Calu3 (cell line): ENCODE results near the gene BRD1. TPM values are rescaled to one million over a fixed set of nuclear protein-coding genes. Genes with fewer than 3 reads are reported as not detected.
A peak's percentile ranks its signal among the peaks of the same experiment; 100 is the strongest.

Experiments used
- BruUV-seq: library from RNA; stranded (reverse); fragments of 400-500 nt; replicated peaks from 2 replicates; lab custom pipeline; 2021; lab: Mats Ljungman, UMichigan
- CTCF ChIA-PET: fragments of 300-600 bp; sonication (Branson Sonifier 250); formaldehyde crosslinking; loops from one replicate; lab custom pipeline; 2022; ENCODE audit warnings: antibody characterized with exemption; lab: Charles Lee
- DNase-seq: peaks from one replicate; pipeline ENCODE4 v3.0.0; 2022
- H3K27ac Mint-ChIP-seq: one replicate; pipeline ENCODE4 v1.8.0; 2022; ENCODE audit warnings: mixed read lengths; ENCODE audit not compliant: unreplicated experiment
- H3K27me3 Mint-ChIP-seq: one replicate; pipeline ENCODE4 v1.8.0; 2022; ENCODE audit warnings: mixed read lengths; ENCODE audit not compliant: unreplicated experiment
- H3K36me3 Mint-ChIP-seq: one replicate; pipeline ENCODE4 v1.8.0; 2022; ENCODE audit warnings: mild to moderate bottlenecking, moderate library complexity, mixed read lengths; ENCODE audit not compliant: insufficient read depth, unreplicated experiment
- H3K4me1 Mint-ChIP-seq: one replicate; pipeline ENCODE4 v1.8.0; 2022; ENCODE audit warnings: mild to moderate bottlenecking, low read depth, mixed read lengths; ENCODE audit not compliant: unreplicated experiment
- H3K4me3 Mint-ChIP-seq: one replicate; pipeline ENCODE4 v1.8.0; 2022; ENCODE audit warnings: mild to moderate bottlenecking, low read depth, moderate library complexity, mixed read lengths; ENCODE audit not compliant: unreplicated experiment
- H3K9me3 Mint-ChIP-seq: one replicate; pipeline ENCODE4 v1.8.0; 2022; ENCODE audit warnings: low read depth, mixed read lengths; ENCODE audit not compliant: unreplicated experiment
- intact Hi-C: fragments of 100-400 bp; cut with micrococcal nuclease; formaldehyde crosslinking; loops from one replicate; pipeline ENCODE4 v1.10.0; 2022; ENCODE audit not compliant: unreplicated experiment
- total RNA-seq: library from RNA; stranded (reverse); gene quantifications from 2 replicates; pipeline ENCODE4 v1.2.3, GENCODE V29; 2022
- TF ChIP-seq, protein P1 (sequence below): fragments of 200-600 bp; IDR thresholded peaks from one replicate; pipeline ENCODE4 v1.8.0; 2022; ENCODE audit warnings: antibody characterized with exemption; ENCODE audit not compliant: unreplicated experiment

The BRD1 gene
- total RNA-seq, 1 experiment from 2014 or later = 41.4 TPM

DNA sequence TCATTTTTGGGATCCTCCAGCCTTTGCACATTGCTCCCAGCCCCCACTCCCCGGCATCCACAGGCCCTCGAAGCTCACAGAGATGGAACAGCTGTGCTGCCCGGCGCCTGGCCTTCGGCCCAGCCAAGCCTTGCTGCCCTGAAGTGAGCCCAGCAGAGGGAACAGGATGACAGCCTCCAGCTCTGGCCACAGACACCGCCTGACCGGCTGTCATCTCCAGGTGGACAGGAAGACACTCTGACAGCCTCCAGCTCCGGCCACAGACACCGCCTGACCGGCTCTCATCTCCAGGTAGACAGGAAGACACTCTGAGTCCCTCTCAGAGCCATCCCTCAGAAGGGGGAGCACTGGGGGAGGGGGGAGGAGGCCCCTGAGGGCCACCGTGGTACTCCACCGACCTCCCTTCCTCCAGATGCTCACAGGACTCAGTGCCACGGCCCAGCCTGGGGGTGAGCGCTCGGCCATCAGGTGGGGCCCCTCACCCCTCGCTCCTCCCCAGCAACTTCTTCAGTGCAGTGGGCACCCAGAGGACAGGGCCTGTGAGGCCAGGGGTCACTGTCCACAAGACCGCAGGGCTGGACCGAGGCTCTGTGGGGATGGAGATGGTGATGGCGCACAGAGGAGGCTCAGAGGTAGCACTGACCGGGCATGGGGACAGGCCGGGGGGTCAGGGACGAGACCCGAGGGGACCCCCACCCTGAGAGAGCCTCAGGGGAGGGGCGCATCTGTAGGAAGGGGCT, 58.6 kb downstream of the BRD1 start:
- Mint-ChIP-seq H3K4me1 (no peaks in the 10 kb centered on the region), H3K4me3 (no peak overlapping the region), H3K36me3 (peaks cover 39% of the 10 kb centered on the region), H3K27ac (no peak overlapping the region), H3K9me3 (peaks cover 8% of the 10 kb centered on the region), H3K27me3 (no peaks in the 10 kb centered on the region)
- intact Hi-C loops = loop anchor here (10.0 kb wide), 1 partner anchor 146 kb away; the partner anchor contains the start of genes ALG12 and CRELD2
- TF ChIP-seq, protein P1, sequence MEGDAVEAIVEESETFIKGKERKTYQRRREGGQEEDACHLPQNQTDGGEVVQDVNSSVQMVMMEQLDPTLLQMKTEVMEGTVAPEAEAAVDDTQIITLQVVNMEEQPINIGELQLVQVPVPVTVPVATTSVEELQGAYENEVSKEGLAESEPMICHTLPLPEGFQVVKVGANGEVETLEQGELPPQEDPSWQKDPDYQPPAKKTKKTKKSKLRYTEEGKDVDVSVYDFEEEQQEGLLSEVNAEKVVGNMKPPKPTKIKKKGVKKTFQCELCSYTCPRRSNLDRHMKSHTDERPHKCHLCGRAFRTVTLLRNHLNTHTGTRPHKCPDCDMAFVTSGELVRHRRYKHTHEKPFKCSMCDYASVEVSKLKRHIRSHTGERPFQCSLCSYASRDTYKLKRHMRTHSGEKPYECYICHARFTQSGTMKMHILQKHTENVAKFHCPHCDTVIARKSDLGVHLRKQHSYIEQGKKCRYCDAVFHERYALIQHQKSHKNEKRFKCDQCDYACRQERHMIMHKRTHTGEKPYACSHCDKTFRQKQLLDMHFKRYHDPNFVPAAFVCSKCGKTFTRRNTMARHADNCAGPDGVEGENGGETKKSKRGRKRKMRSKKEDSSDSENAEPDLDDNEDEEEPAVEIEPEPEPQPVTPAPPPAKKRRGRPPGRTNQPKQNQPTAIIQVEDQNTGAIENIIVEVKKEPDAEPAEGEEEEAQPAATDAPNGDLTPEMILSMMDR = no peak
- CTCF ChIA-PET = no interaction called here
- no TSS peak for BruUV-seq
- no peak for DNase-seq

DNA sequence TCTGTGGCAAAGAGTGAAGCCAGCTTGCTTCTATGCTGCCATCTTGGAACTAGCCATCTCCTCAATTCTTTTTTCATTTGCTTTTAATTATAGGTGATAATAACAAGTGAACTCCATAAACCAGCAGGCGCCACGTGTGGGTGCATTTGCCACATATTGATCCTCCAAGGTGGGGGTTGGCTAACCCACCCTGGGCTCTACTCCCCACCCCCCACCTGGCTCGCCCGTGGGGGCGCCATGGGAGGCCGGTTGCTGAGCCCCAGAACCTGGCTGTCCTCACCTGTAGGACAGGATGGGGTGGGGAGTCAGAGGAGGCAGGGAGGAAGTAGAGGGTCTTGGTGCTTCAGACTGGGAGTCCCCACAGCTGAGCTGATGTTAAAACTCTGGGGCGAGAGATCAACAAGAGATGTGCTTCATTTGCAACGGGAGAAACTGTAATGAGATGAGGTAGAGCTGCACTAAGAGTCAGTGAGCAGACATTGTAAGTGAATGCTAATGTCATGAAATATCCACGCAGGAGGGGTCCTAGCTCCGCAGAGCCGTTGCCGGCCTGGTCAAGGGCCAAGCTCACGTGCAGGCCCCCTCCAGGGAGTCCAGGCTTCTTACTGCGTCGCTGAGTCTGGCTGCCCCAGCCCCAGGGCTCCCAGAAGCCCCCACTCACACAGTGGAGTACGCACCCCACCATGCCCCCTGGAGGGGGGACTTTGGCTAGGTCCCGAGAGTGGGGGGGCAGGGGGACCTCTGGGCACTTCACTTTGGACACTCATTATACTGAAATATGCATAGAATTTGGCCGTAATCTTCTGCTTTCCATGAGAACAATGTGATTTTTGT, 59.4 kb downstream of the BRD1 start:
- CTCF ChIA-PET = interaction anchor here (0.6 to 1.7 kb wide), 5 partner anchors 10 to 598 kb away, joined by 3 to 9 read pairs (median 5); no protein-coding TSS in a partner anchor
- Mint-ChIP-seq H3K27ac (no peak overlapping the region), H3K9me3 (peaks cover 8% of the 10 kb centered on the region), H3K4me1 (no peaks in the 10 kb centered on the region), H3K36me3 (peaks cover 31% of the 10 kb centered on the region), H3K4me3 (no peak overlapping the region), H3K27me3 (no peaks in the 10 kb centered on the region)
- BruUV-seq = no TSS peak
- intact Hi-C loops = loop anchor here (10.0 kb wide), 1 partner anchor 147 kb away; the partner anchor contains the start of genes ALG12 and CRELD2
- no peak for DNase-seq
- TF ChIP-seq, protein P1 = no peak

DNA sequence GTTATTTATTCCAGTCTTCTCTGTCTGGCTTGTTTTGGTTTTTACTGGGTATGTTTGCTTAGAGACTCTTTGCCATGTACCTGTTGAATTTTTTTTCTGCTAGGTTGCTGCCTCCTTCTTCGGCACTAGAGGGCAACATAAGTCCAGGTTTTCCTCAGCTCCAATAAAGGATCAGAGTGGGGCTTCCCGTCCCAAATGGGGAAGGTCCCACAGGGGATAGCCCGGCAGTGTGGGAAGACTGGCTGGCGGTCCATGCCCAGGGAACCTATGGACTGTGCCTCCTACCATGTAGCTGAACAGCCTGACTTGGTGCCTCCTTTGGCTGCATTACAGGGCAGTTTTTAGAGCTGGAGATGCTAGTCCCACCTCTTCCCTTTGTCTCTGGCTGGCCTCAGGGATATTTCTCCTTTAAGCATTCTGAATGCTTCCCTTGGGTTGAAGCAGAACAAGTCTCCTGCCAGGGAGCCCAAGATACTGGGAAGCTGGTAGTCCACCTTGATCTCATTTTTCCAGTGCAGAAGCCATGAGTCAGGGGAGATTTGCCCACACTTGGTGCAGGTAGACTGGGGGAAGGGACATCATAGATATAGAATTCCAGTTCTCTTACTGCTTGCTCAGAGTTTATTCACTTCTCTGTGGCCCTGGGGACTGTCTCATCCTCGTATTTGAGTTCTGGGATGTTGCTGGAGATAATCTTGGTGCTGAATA, 60.2 kb downstream of the BRD1 start:
- intact Hi-C loops = loop anchor here (2.0 to 10.0 kb wide), 2 partner anchors 147 to 263 kb away; partner anchors contain the start of genes ALG12 and CRELD2
- Mint-ChIP-seq H3K36me3 (peaks cover 25% of the 10 kb centered on the region), H3K9me3 (peaks cover 8% of the 10 kb centered on the region), H3K4me3 (no peak overlapping the region), H3K27ac (no peak overlapping the region), H3K27me3 (no peaks in the 10 kb centered on the region), H3K4me1 (no peaks in the 10 kb centered on the region)
- TF ChIP-seq, protein P1 = peak; percentile 84
- CTCF ChIA-PET = interaction anchor here (0.6 to 1.7 kb wide), 5 partner anchors 10 to 599 kb away, joined by 3 to 9 read pairs (median 5); no protein-coding TSS in a partner anchor
- peak; percentile 28 for DNase-seq
- TSS peak; percentile 12 for BruUV-seq

DNA sequence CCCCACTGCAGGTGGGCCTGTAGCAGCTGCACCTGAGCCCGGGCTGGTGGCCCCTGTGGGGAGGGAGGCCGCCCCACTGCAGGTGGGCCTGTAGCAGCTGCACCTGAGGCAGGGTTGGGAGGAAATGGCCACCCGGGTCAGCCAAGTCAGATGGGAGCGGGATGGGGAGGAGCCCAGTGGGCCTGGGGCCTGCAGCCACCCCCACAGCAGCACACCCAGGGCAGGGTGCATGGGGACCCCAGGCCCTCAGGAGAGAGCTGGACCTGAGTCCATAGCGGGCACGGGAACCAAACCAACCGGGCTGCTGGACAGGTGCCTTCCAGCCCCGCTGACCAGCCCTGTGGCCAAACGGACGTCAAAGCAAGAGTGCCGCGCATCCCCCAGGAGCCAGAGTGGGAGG, 61.7 kb downstream of the BRD1 start:
- no peak overlapping the region for H3K4me3 Mint-ChIP-seq
- H3K27me3 Mint-ChIP-seq = no peaks in the 10 kb centered on the region
- CTCF ChIA-PET = no interaction called here
- intact Hi-C loops = loop anchor here (2.0 to 10.0 kb wide), 2 partner anchors 149 to 265 kb away; partner anchors contain the start of genes ALG12 and CRELD2
- TF ChIP-seq, protein P1 = no peak
- H3K9me3 Mint-ChIP-seq = peaks cover 8% of the 10 kb centered on the region
- no TSS peak for BruUV-seq
- H3K27ac Mint-ChIP-seq = no peak overlapping the region
- H3K36me3 Mint-ChIP-seq = peaks cover 16% of the 10 kb centered on the region
- no peak for DNase-seq
- H3K4me1 Mint-ChIP-seq = no peaks in the 10 kb centered on the region
